ENCODE results near the gene CDH4. TPM values are rescaled to one million over a fixed set of nuclear protein-coding genes. Genes with fewer than 3 reads are reported as not detected.

Gene CDH4
- total and polyA plus RNA-seq, 2 of the 13 experiments (the other 11 are each of a cell fraction or from before 2014, with no cell fraction given): not detected

DNA sequence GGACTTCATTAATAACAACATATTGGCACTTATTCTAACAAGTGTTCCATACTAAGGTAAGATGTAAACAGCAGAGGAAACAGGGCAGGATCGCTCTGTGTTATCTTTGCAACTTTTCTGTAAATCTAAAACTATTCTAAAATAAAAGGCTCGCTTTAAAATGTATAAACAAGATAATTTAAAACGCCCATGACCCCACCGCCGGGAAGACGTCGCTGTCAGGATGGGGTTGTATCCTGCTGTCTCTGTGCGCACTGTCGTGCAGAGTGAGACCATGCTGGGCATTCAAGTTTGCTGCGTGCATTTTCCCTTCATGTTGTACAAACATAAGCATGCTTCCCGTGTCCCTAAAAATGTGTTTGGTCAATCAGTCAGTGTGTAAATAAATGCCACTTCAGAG, 255.7 kb downstream of the CDH4 start:
- H3K36me3 ChIP-seq (replicated peaks in 1 of 2; ENCODE audit: control insufficient read depth in 1 of 2, insufficient read depth in 2 of 2, low read length in 2 of 2): no peaks in the 10 kb centered on the region
- ChIA-PET CTCF (ENCODE audit: low intra/inter-chr PET ratio, low total read pairs) (no interaction called here), POLR2A (no interaction called here)
- H2AFZ ChIP-seq (ENCODE audit: low read length): no peak overlapping the region
- BruUV-seq (replicated peaks): no TSS peak
- intact Hi-C loops (cut with micrococcal nuclease; ENCODE audit: unreplicated experiment): no loop called here
- no peak overlapping the region for H3K4me3 ChIP-seq (replicated peaks in 1 of 3; ENCODE audit: insufficient read depth in 1 of 3, low read depth in 2 of 3, low read length in 3 of 3)
- in situ Hi-C loops (cut with HindIII; ENCODE audit: extremely low pct_ligation_motif_present, low pct_unique_long_range_greater_than_20kb): no loop called here
- H3K27ac ChIP-seq (ENCODE audit: extremely low read length, insufficient read depth, low read length): no peak overlapping the region
- no peak overlapping the region for H3K9ac ChIP-seq (ENCODE audit: insufficient read depth, low read depth, low read length)
- TF ChIP-seq ZSCAN20 (CRISPR knock-in tag; IDR thresholded peaks at IDR 0.05; ENCODE audit: borderline replicate concordance) (no peak), SIX1 (CRISPR knock-in tag; IDR thresholded peaks at IDR 0.05; ENCODE audit: borderline replicate concordance) (no peak), RBM39 (IDR thresholded peaks at IDR 0.05; ENCODE audit: low read depth, low read length, poor library complexity, severe bottlenecking) (no peak), ZNF33A (CRISPR knock-in tag; IDR thresholded peaks at IDR 0.05; ENCODE audit: borderline replicate concordance) (no peak), SIX4 (CRISPR knock-in tag; IDR thresholded peaks at IDR 0.05) (no peak), ATF7-NPFF (CRISPR knock-in tag; IDR thresholded peaks at IDR 0.05; ENCODE audit: low read depth) (no peak), ZFP36L2 (CRISPR knock-in tag; IDR thresholded peaks at IDR 0.05) (no peak), ZNF616 (CRISPR knock-in tag; IDR thresholded peaks at IDR 0.05; ENCODE audit: low read depth) (no peak), ZSCAN9 (CRISPR knock-in tag; IDR thresholded peaks at IDR 0.05; ENCODE audit: borderline replicate concordance) (no peak), ZNF34 (CRISPR knock-in tag; IDR thresholded peaks at IDR 0.05; ENCODE audit: borderline replicate concordance) (no peak)
- TF ChIP-seq, protein P1, sequence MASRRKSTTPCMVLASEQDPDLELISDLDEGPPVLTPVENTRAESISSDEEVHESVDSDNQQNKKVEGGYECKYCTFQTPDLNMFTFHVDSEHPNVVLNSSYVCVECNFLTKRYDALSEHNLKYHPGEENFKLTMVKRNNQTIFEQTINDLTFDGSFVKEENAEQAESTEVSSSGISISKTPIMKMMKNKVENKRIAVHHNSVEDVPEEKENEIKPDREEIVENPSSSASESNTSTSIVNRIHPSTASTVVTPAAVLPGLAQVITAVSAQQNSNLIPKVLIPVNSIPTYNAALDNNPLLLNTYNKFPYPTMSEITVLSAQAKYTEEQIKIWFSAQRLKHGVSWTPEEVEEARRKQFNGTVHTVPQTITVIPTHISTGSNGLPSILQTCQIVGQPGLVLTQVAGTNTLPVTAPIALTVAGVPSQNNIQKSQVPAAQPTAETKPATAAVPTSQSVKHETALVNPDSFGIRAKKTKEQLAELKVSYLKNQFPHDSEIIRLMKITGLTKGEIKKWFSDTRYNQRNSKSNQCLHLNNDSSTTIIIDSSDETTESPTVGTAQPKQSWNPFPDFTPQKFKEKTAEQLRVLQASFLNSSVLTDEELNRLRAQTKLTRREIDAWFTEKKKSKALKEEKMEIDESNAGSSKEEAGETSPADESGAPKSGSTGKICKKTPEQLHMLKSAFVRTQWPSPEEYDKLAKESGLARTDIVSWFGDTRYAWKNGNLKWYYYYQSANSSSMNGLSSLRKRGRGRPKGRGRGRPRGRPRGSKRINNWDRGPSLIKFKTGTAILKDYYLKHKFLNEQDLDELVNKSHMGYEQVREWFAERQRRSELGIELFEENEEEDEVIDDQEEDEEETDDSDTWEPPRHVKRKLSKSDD (CRISPR knock-in tag; IDR thresholded peaks at IDR 0.05; ENCODE audit: low read depth): no peak
- no peaks in the 10 kb centered on the region for H3K79me2 ChIP-seq (ENCODE audit: insufficient read depth, low read length)
- no peak overlapping the region for H3K4me2 ChIP-seq (ENCODE audit: low read depth, low read length)
- H3K4me1 ChIP-seq (ENCODE audit: insufficient read depth, low read length): no peaks in the 10 kb centered on the region
- DNase-seq (ENCODE audit: low spot score): no peak
- FAIRE-seq: no peak
- 40% methylated on average over 11 of the region's 11 CpGs for WGBS (ENCODE audit: low lambda C conversion rate)
- H4K20me1 ChIP-seq (ENCODE audit: insufficient read depth, low read length): no peaks in the 10 kb centered on the region
- no peak; the same call in 2 of the 3 replicates for ATAC-seq
- peaks cover 20 to 95% of the 10 kb centered on the region in 2 experiments for H3K27me3 ChIP-seq (ENCODE audit: control insufficient read depth in 1 of 2, insufficient read depth in 2 of 2, low read length in 2 of 2)
- no peaks in the 10 kb centered on the region for H3K9me3 ChIP-seq (ENCODE audit: low read length)

Data from HepG2 (cell line).